ENCODE measurements around the gene KRCC1.

The KRCC1 gene

GRCh38 chr2:88082781-88083180 is 27.2 kb upstream of the KRCC1 start:
- Histone ChIP-seq H3K27ac (ENCODE audit: low read depth, low read length) (no peak overlapping the region), H3K4me3 (ENCODE audit: low read length) (no peak overlapping the region), H3K4me2 (ENCODE audit: low read length) (no peak overlapping the region), H2BK5ac (ENCODE audit: low read length) (no peak overlapping the region), H2AK5ac (ENCODE audit: low read length) (no peak overlapping the region), H3K4ac (ENCODE audit: low read depth, low read length) (no peak overlapping the region), H3K4me1 (ENCODE audit: control insufficient read depth, low read depth, low read length) (no peaks in the 10 kb centered on the region), H3K79me2 (ENCODE audit: control insufficient read depth, insufficient read depth, low read length) (no peaks in the 10 kb centered on the region), H2BK120ac (ENCODE audit: low read depth, low read length) (no peak overlapping the region), H3K9ac (ENCODE audit: low read length) (no peak overlapping the region), H3K56ac (ENCODE audit: low read length) (no peak overlapping the region), H4K5ac (ENCODE audit: low read length) (no peak overlapping the region), H3K36me3 (ENCODE audit: control insufficient read depth, insufficient read depth, low read length) (no peaks in the 10 kb centered on the region), H2BK15ac (replicated peaks; ENCODE audit: low read depth) (no peak overlapping the region), H3K27me3 (ENCODE audit: insufficient read depth, low read length, poor library complexity) (no peaks in the 10 kb centered on the region), H4K8ac (ENCODE audit: low read depth, low read length) (no peak overlapping the region), H3K18ac (ENCODE audit: low read length) (no peak overlapping the region), H3K79me1 (ENCODE audit: low read length) (no peaks in the 10 kb centered on the region), H3K23ac (ENCODE audit: low read length) (no peak overlapping the region)
- DNase-seq, result no peak
- no CpG with 5 or more reads among the region's 1 CpG for WGBS (ENCODE audit: extremely low coverage, insufficient coverage, low lambda C conversion rate)

- no peak overlapping the region for H3K56ac ChIP-seq (ENCODE audit: low read length)
- no peak overlapping the region for H3K4ac ChIP-seq (ENCODE audit: low read depth, low read length)
- no peak overlapping the region for H3K4me2 ChIP-seq (ENCODE audit: low read length)
- no peaks in the 10 kb centered on the region for H3K4me1 ChIP-seq (ENCODE audit: control insufficient read depth, low read depth, low read length)
- H3K79me1 ChIP-seq (ENCODE audit: low read length), result no peaks in the 10 kb centered on the region
- H2BK15ac ChIP-seq (replicated peaks; ENCODE audit: low read depth), result no peak overlapping the region
- H3K79me2 ChIP-seq (ENCODE audit: control insufficient read depth, insufficient read depth, low read length), result no peaks in the 10 kb centered on the region
- no peak overlapping the region for H4K8ac ChIP-seq (ENCODE audit: low read depth, low read length)
- no peak overlapping the region for H3K9ac ChIP-seq (ENCODE audit: low read length)
- H3K23ac ChIP-seq (ENCODE audit: low read length), result no peak overlapping the region
- no peak overlapping the region for H2BK5ac ChIP-seq (ENCODE audit: low read length)
- no peak overlapping the region for H3K27ac ChIP-seq (ENCODE audit: low read depth, low read length)
- DNase-seq, result no peak
- H4K5ac ChIP-seq (ENCODE audit: low read length), result no peak overlapping the region
- H2BK120ac ChIP-seq (ENCODE audit: low read depth, low read length), result no peak overlapping the region
- no peaks in the 10 kb centered on the region for H3K36me3 ChIP-seq (ENCODE audit: control insufficient read depth, insufficient read depth, low read length)
- H2AK5ac ChIP-seq (ENCODE audit: low read length), result no peak overlapping the region
- no peak overlapping the region for H3K4me3 ChIP-seq (ENCODE audit: low read length)
- no peaks in the 10 kb centered on the region for H3K27me3 ChIP-seq (ENCODE audit: insufficient read depth, low read length, poor library complexity)
- no peak overlapping the region for H3K18ac ChIP-seq (ENCODE audit: low read length)
- no CpG with 5 or more reads among the region's 4 CpGs for WGBS (ENCODE audit: extremely low coverage, insufficient coverage, low lambda C conversion rate)
Measured at GRCh38 chr2:88081924-88082608, 26.5 kb upstream of the KRCC1 start.

- Histone ChIP-seq H3K27me3 (ENCODE audit: insufficient read depth, low read length, poor library complexity) (no peaks in the 10 kb centered on the region), H3K27ac (ENCODE audit: low read depth, low read length) (no peak overlapping the region), H3K18ac (ENCODE audit: low read length) (no peak overlapping the region), H2AK5ac (ENCODE audit: low read length) (no peak overlapping the region), H3K23ac (ENCODE audit: low read length) (no peak overlapping the region), H3K79me2 (ENCODE audit: control insufficient read depth, insufficient read depth, low read length) (no peaks in the 10 kb centered on the region), H3K56ac (ENCODE audit: low read length) (no peak overlapping the region), H2BK15ac (replicated peaks; ENCODE audit: low read depth) (no peak overlapping the region), H3K9ac (ENCODE audit: low read length) (no peak overlapping the region), H3K4me2 (ENCODE audit: low read length) (no peak overlapping the region), H4K8ac (ENCODE audit: low read depth, low read length) (no peak overlapping the region), H3K4ac (ENCODE audit: low read depth, low read length) (no peak overlapping the region), H2BK5ac (ENCODE audit: low read length) (no peak overlapping the region), H3K79me1 (ENCODE audit: low read length) (no peaks in the 10 kb centered on the region), H2BK120ac (ENCODE audit: low read depth, low read length) (no peak overlapping the region), H4K5ac (ENCODE audit: low read length) (no peak overlapping the region), H3K4me1 (ENCODE audit: control insufficient read depth, low read depth, low read length) (no peaks in the 10 kb centered on the region), H3K36me3 (ENCODE audit: control insufficient read depth, insufficient read depth, low read length) (no peaks in the 10 kb centered on the region), H3K4me3 (ENCODE audit: low read length) (no peak overlapping the region)
- no peak for DNase-seq
- no CpG with 5 or more reads among the region's 2 CpGs for WGBS (ENCODE audit: extremely low coverage, insufficient coverage, low lambda C conversion rate)
Measured at GRCh38 chr2:88080545-88080944, 25.0 kb upstream of the KRCC1 start.

GRCh38 chr2:88078643-88079172 is 23.1 kb upstream of the KRCC1 start:
- H4K8ac ChIP-seq (ENCODE audit: low read depth, low read length), result no peak overlapping the region
- no peak overlapping the region for H3K4me2 ChIP-seq (ENCODE audit: low read length)
- H3K23ac ChIP-seq (ENCODE audit: low read length), result no peak overlapping the region
- H3K4ac ChIP-seq (ENCODE audit: low read depth, low read length), result no peak overlapping the region
- H3K9ac ChIP-seq (ENCODE audit: low read length), result no peak overlapping the region
- H3K79me1 ChIP-seq (ENCODE audit: low read length), result no peaks in the 10 kb centered on the region
- H3K18ac ChIP-seq (ENCODE audit: low read length), result no peak overlapping the region
- H2BK15ac ChIP-seq (replicated peaks; ENCODE audit: low read depth), result no peak overlapping the region
- no peak overlapping the region for H3K56ac ChIP-seq (ENCODE audit: low read length)
- H3K4me3 ChIP-seq (ENCODE audit: low read length), result no peak overlapping the region
- no peak overlapping the region for H4K5ac ChIP-seq (ENCODE audit: low read length)
- DNase-seq, result no peak
- H3K79me2 ChIP-seq (ENCODE audit: control insufficient read depth, insufficient read depth, low read length), result no peaks in the 10 kb centered on the region
- H3K4me1 ChIP-seq (ENCODE audit: control insufficient read depth, low read depth, low read length), result no peaks in the 10 kb centered on the region
- no peak overlapping the region for H2AK5ac ChIP-seq (ENCODE audit: low read length)
- H2BK5ac ChIP-seq (ENCODE audit: low read length), result no peak overlapping the region
- H2BK120ac ChIP-seq (ENCODE audit: low read depth, low read length), result no peak overlapping the region
- WGBS (ENCODE audit: extremely low coverage, insufficient coverage, low lambda C conversion rate), result no CpG with 5 or more reads among the region's 3 CpGs
- no peak overlapping the region for H3K27ac ChIP-seq (ENCODE audit: low read depth, low read length)
- no peaks in the 10 kb centered on the region for H3K36me3 ChIP-seq (ENCODE audit: control insufficient read depth, insufficient read depth, low read length)
- H3K27me3 ChIP-seq (ENCODE audit: insufficient read depth, low read length, poor library complexity), result no peaks in the 10 kb centered on the region

GRCh38 chr2:88077080-88077479 is 21.5 kb upstream of the KRCC1 start:
- Histone ChIP-seq H3K36me3 (ENCODE audit: control insufficient read depth, insufficient read depth, low read length) (no peaks in the 10 kb centered on the region), H4K5ac (ENCODE audit: low read length) (no peak overlapping the region), H2BK120ac (ENCODE audit: low read depth, low read length) (no peak overlapping the region), H2BK5ac (ENCODE audit: low read length) (no peak overlapping the region), H3K18ac (ENCODE audit: low read length) (no peak overlapping the region), H3K4me3 (ENCODE audit: low read length) (no peak overlapping the region), H3K79me1 (ENCODE audit: low read length) (no peaks in the 10 kb centered on the region), H3K4ac (ENCODE audit: low read depth, low read length) (no peak overlapping the region), H3K4me2 (ENCODE audit: low read length) (no peak overlapping the region), H2BK15ac (replicated peaks; ENCODE audit: low read depth) (no peak overlapping the region), H4K8ac (ENCODE audit: low read depth, low read length) (no peak overlapping the region), H3K56ac (ENCODE audit: low read length) (no peak overlapping the region), H3K4me1 (ENCODE audit: control insufficient read depth, low read depth, low read length) (no peaks in the 10 kb centered on the region), H2AK5ac (ENCODE audit: low read length) (no peak overlapping the region), H3K27me3 (ENCODE audit: insufficient read depth, low read length, poor library complexity) (no peaks in the 10 kb centered on the region), H3K9ac (ENCODE audit: low read length) (no peak overlapping the region), H3K23ac (ENCODE audit: low read length) (no peak overlapping the region), H3K79me2 (ENCODE audit: control insufficient read depth, insufficient read depth, low read length) (no peaks in the 10 kb centered on the region), H3K27ac (ENCODE audit: low read depth, low read length) (no peak overlapping the region)
- DNase-seq, result no peak
- WGBS (ENCODE audit: extremely low coverage, insufficient coverage, low lambda C conversion rate), result no CpG with 5 or more reads among the region's 8 CpGs

GRCh38 chr2:88074854-88075292 is 19.3 kb upstream of the KRCC1 start:
- Histone ChIP-seq H3K27me3 (ENCODE audit: insufficient read depth, low read length, poor library complexity) (no peaks in the 10 kb centered on the region), H2BK15ac (replicated peaks; ENCODE audit: low read depth) (no peak overlapping the region), H4K5ac (ENCODE audit: low read length) (no peak overlapping the region), H3K4ac (ENCODE audit: low read depth, low read length) (no peak overlapping the region), H3K79me1 (ENCODE audit: low read length) (no peaks in the 10 kb centered on the region), H3K23ac (ENCODE audit: low read length) (no peak overlapping the region), H3K36me3 (ENCODE audit: control insufficient read depth, insufficient read depth, low read length) (no peaks in the 10 kb centered on the region), H2BK120ac (ENCODE audit: low read depth, low read length) (no peak overlapping the region), H2AK5ac (ENCODE audit: low read length) (no peak overlapping the region), H3K9ac (ENCODE audit: low read length) (no peak overlapping the region), H3K4me1 (ENCODE audit: control insufficient read depth, low read depth, low read length) (no peaks in the 10 kb centered on the region), H3K4me2 (ENCODE audit: low read length) (no peak overlapping the region), H2BK5ac (ENCODE audit: low read length) (no peak overlapping the region), H3K18ac (ENCODE audit: low read length) (no peak overlapping the region), H3K27ac (ENCODE audit: low read depth, low read length) (no peak overlapping the region), H4K8ac (ENCODE audit: low read depth, low read length) (no peak overlapping the region), H3K4me3 (ENCODE audit: low read length) (no peak overlapping the region), H3K79me2 (ENCODE audit: control insufficient read depth, insufficient read depth, low read length) (no peaks in the 10 kb centered on the region), H3K56ac (ENCODE audit: low read length) (no peak overlapping the region)
- DNase-seq, result no peak
- 100% methylated on average over 1 of the region's 4 CpGs for WGBS (ENCODE audit: extremely low coverage, insufficient coverage, low lambda C conversion rate)

Data from mesendoderm (in vitro differentiated cells).